DOHH2 (cell line): ENCODE measurements around the gene TRPC4AP.

Experiments
- H3F3A ChIP-seq: fragments of 200-600 bp; sonication (generic), shearing (Covaris generic); 2 replicates; pipeline ENCODE4 v1.6.0; 2016; ENCODE audit warnings: antibody characterized with exemption, mild to moderate bottlenecking; ENCODE audit not compliant: control insufficient read depth, insufficient read depth
- H3K27ac ChIP-seq: fragments of 200-600 bp; sonication (generic); 2 replicates; pipeline ENCODE4 v1.5.1; 2014; ENCODE audit warnings: low read depth, mild to moderate bottlenecking, low read length, moderate library complexity
- H3K27me3 ChIP-seq: fragments of 200-600 bp; sonication (generic); 2 replicates; pipeline ENCODE4 v1.6.1; 2014; ENCODE audit warnings: mild to moderate bottlenecking, low read length, mixed read lengths; ENCODE audit not compliant: control insufficient read depth
- H3K36me3 ChIP-seq: fragments of 200-600 bp; sonication (generic); 2 replicates; pipeline ENCODE4 v1.6.1; 2014; ENCODE audit warnings: mild to moderate bottlenecking, low read length, moderate library complexity, mixed read lengths; ENCODE audit not compliant: control insufficient read depth
- H3K4me1 ChIP-seq: fragments of 200-600 bp; sonication (generic); 2 replicates; pipeline ENCODE4 v1.6.1; 2014; ENCODE audit warnings: mild to moderate bottlenecking, low read length, mixed read lengths; ENCODE audit not compliant: control insufficient read depth
- H3K4me2 ChIP-seq: fragments of 200-600 bp; sonication (generic); 2 replicates; pipeline ENCODE4 v1.6.0; 2014; ENCODE audit warnings: mild to moderate bottlenecking, low read length, moderate library complexity
- H3K4me3 ChIP-seq: fragments of 200-600 bp; sonication (generic); 2 replicates; pipeline ENCODE4 v1.5.1; 2014; ENCODE audit warnings: mild to moderate bottlenecking, low read length, mixed read lengths
- H3K79me2 ChIP-seq: fragments of 200-600 bp; sonication (generic); 2 replicates; pipeline ENCODE4 v1.6.1; 2014; ENCODE audit warnings: mild to moderate bottlenecking, low read length, mixed read lengths; ENCODE audit not compliant: control insufficient read depth
- H3K9me2 ChIP-seq: fragments of 200-600 bp; sonication (generic); replicated peaks from 2 replicates; pipeline ENCODE4 v1.6.1; 2014; ENCODE audit warnings: mild to moderate bottlenecking, low read length, mixed read lengths; ENCODE audit not compliant: control insufficient read depth
- H3K9me3 ChIP-seq: fragments of 200-600 bp; sonication (generic); 2 replicates; pipeline ENCODE4 v1.6.1; 2014; ENCODE audit warnings: antibody characterized with exemption, low read length, mixed read lengths; ENCODE audit not compliant: control insufficient read depth, insufficient read depth
- H4K20me1 ChIP-seq: fragments of 200-600 bp; sonication (generic); 2 replicates; pipeline ENCODE4 v1.6.0; 2014; ENCODE audit warnings: low read depth, mild to moderate bottlenecking, antibody characterized with exemption, low read length, moderate library complexity; ENCODE audit not compliant: control insufficient read depth, insufficient read depth
- EZH2phosphoT487 ChIP-seq: fragments of 200-600 bp; sonication (generic); IDR thresholded peaks from 2 replicates; pipeline ENCODE4 v1.6.1; 2017; ENCODE audit warnings: borderline replicate concordance, mild to moderate bottlenecking, antibody characterized with exemption, low read length, moderate library complexity, mixed read lengths
- TF ChIP-seq, protein P1 (sequence below): fragments of 200-600 bp; sonication (generic); IDR thresholded peaks from one replicate; pipeline ENCODE4 v1.5.1; 2014; ENCODE audit warnings: antibody characterized with exemption, mild to moderate bottlenecking, low read depth, low read length; ENCODE audit not compliant: poor library complexity, severe bottlenecking

TRPC4AP gene

DNA sequence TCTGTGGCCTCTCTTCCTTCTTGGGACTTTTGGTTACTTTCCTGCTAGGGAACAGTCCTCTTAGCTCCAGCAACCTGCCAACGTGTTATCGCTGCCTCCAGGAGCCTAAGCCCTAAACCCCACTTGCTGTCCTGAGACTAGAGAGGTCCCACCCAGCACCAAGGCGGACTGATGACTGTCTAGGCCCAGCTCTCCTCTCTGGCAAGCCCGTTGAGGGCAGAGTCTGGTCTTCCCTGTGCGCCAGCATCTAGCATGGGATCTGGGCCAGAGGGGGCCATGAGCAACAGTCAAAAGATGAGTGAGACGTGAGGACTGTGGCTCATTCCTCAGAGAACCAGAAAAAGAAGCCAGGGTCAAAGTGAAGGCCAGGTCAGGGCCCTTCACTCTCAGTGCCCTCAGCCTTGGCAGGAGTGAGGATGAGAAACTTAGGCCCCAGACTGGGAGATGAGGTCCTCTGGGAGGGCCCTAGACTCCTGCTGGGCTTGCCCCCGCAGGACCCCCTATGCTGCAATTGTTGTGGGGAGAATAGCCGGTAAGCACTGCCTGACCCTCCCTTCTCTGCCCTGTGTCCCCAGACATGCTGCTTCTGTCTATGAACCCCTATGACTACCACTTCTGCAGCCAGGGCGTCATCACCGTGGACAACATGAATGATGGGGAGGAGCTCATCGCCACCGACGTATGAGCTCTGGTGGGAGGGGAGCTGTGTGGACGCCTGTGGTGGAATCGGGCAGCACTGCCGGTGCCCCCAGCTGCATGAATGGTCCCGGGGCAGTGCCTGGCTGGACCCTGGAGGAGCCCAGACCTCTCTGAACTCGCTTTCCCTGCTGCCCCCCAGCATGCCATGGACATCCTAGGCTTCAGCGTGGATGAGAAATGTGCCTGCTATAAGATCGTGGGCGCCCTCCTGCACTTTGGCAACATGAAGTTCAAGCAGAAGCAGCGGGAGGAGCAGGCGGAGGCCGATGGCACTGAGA, 106.0 kb downstream of the TRPC4AP start:
- H3K4me1 ChIP-seq: no peaks in the 10 kb centered on the region
- TF ChIP-seq, protein P1, sequence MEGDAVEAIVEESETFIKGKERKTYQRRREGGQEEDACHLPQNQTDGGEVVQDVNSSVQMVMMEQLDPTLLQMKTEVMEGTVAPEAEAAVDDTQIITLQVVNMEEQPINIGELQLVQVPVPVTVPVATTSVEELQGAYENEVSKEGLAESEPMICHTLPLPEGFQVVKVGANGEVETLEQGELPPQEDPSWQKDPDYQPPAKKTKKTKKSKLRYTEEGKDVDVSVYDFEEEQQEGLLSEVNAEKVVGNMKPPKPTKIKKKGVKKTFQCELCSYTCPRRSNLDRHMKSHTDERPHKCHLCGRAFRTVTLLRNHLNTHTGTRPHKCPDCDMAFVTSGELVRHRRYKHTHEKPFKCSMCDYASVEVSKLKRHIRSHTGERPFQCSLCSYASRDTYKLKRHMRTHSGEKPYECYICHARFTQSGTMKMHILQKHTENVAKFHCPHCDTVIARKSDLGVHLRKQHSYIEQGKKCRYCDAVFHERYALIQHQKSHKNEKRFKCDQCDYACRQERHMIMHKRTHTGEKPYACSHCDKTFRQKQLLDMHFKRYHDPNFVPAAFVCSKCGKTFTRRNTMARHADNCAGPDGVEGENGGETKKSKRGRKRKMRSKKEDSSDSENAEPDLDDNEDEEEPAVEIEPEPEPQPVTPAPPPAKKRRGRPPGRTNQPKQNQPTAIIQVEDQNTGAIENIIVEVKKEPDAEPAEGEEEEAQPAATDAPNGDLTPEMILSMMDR: no peak
- no peak overlapping the region for H3K4me2 ChIP-seq
- no peaks in the 10 kb centered on the region for H3F3A ChIP-seq
- H3K36me3 ChIP-seq: no peaks in the 10 kb centered on the region
- peaks cover 9% of the 10 kb centered on the region for H3K27me3 ChIP-seq
- no peaks in the 10 kb centered on the region for H3K9me2 ChIP-seq
- H3K27ac ChIP-seq: no peak overlapping the region
- peaks cover 3% of the 10 kb centered on the region; the same call in 1 of the 2 replicates for H4K20me1 ChIP-seq
- H3K79me2 ChIP-seq: no peaks in the 10 kb centered on the region
- no peak overlapping the region for H3K4me3 ChIP-seq
- H3K9me3 ChIP-seq: no peaks in the 10 kb centered on the region

DNA sequence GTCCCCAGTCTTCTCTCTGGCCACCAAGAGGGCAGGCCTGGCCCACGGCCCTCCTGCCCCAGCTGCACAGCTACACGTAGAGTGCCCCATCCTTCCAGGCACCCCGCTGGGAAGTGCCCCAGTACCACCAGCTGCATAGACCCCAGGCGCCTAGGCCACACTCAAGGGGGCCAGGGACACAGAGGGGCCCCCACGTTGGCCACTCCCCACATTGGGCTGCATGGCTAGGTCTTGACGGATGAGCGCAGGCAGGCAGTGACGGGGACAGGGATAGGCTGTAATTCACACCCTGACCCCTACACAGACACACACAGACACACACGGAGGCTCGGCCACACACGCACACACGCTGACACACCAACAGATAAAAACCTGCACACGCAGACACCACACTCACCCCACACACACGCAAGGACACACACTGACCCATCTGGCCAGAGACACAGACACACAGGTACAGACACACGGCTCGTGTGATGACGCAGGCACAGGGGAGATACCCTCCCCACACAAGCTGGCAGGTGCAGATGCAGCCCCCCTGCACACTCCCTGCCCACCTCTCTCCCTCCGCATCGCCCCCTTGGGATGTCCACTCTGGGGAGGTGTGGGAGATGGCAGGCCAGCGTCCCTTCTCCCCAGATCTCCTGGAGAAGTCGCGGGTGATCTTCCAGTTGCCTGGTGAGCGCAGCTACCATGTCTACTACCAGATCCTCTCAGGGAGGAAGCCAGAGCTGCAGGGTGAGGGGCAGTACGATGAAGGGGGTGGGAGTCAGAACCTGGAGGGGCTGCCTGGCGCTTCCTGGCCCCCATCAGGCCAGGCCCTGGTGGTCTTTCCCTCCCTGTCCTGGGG, 106.9 kb downstream of the TRPC4AP start:
- Histone ChIP-seq H4K20me1 (peaks cover 3% of the 10 kb centered on the region; the same call in 1 of the 2 replicates), H3K36me3 (no peaks in the 10 kb centered on the region), H3K27ac (no peak overlapping the region), H3K27me3 (peaks cover 9% of the 10 kb centered on the region), H3K9me2 (no peaks in the 10 kb centered on the region), H3K4me3 (no peak overlapping the region), H3K9me3 (no peaks in the 10 kb centered on the region), H3K4me1 (no peaks in the 10 kb centered on the region), H3F3A (no peaks in the 10 kb centered on the region), H3K4me2 (no peak overlapping the region), H3K79me2 (no peaks in the 10 kb centered on the region)
- TF ChIP-seq EZH2phosphoT487: no peak
- TF ChIP-seq, protein P1: no peak

DNA sequence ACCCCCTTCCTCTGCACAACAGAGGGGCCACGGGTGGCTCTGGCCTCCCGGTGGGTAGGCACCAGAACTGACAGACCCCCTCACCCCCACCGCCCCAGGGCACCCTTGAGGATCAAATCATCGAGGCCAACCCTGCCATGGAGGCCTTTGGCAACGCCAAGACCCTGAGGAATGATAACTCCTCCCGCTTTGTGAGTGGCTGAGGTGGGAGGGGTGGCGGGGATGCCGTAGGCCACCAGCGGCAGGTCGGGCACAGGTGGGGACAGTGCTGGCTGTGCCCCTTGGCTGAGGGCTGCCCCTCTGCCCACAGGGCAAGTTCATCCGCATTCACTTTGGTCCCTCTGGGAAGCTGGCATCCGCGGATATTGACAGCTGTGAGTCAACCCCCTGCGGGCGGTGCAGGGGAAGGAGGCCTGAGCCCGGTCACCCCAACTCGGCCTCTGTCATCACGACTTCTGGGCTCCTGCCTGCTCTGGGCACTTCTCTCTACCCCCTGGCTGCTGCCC, 107.8 kb downstream of the TRPC4AP start:
- peaks cover 3% of the 10 kb centered on the region; the same call in 1 of the 2 replicates for H4K20me1 ChIP-seq
- TF ChIP-seq, protein P1: no peak
- TF ChIP-seq EZH2phosphoT487: no peak
- H3F3A ChIP-seq: no peaks in the 10 kb centered on the region
- H3K27ac ChIP-seq: no peak overlapping the region
- no peaks in the 10 kb centered on the region for H3K36me3 ChIP-seq
- no peaks in the 10 kb centered on the region for H3K79me2 ChIP-seq
- H3K9me2 ChIP-seq: no peaks in the 10 kb centered on the region
- no peaks in the 10 kb centered on the region for H3K4me1 ChIP-seq
- H3K4me3 ChIP-seq: no peak overlapping the region
- H3K9me3 ChIP-seq: no peaks in the 10 kb centered on the region
- H3K4me2 ChIP-seq: no peak overlapping the region
- peaks cover 9% of the 10 kb centered on the region for H3K27me3 ChIP-seq
